ENCODE measurements around the gene DDX55.

- TF ChIP-seq CTCF (conservative IDR thresholded peaks at IDR 0.05; ENCODE audit: low read depth, low read length) = no peak
- TF ChIP-seq RCOR1 (IDR thresholded peaks at IDR 0.05; ENCODE audit: insufficient replicate concordance, low read length) = no peak
- TF ChIP-seq MXI1 (IDR thresholded peaks at IDR 0.05; ENCODE audit: borderline replicate concordance, low read depth, low read length) = no peak
- no peak for TF ChIP-seq POLR2A (IDR thresholded peaks at IDR 0.05; ENCODE audit: low read depth, low read length)
- no peak for TF ChIP-seq RAD21 (IDR thresholded peaks at IDR 0.05; ENCODE audit: low read length)
- no peak for TF ChIP-seq ELK1 (IDR thresholded peaks at IDR 0.05; ENCODE audit: borderline replicate concordance, low read depth, low read length)
- no peak for TF ChIP-seq MAZ (IDR thresholded peaks at IDR 0.05; ENCODE audit: borderline replicate concordance, low read depth, low read length)
- TF ChIP-seq BHLHE40 (IDR thresholded peaks at IDR 0.05; ENCODE audit: low read depth, low read length) = no peak
Observed at GRCh38 chr12:123643911-123644310, 42.0 kb downstream of the DDX55 start.

Measured in IMR-90 (cell line).